Right hindlimb (tissue), 1 donor: ENCODE results near the gene MTHFD1.

Experiments
- DNase-seq: peaks from one replicate; pipeline ENCODE4 v3.0.0-alpha.2; 2018

Gene MTHFD1

GRCh38 chr14:64409126-64409920, 21.2 kb downstream of the MTHFD1 start:
- no peak for DNase-seq

- DNase-seq, result no peak
Observed at GRCh38 chr14:64410084-64410774, 22.1 kb downstream of the MTHFD1 start.

- no peak for DNase-seq
Observed at GRCh38 chr14:64411001-64411400, 22.8 kb downstream of the MTHFD1 start.

GRCh38 chr14:64412237-64412636, 24.1 kb downstream of the MTHFD1 start:
- no peak for DNase-seq

GRCh38 chr14:64416348-64416932, 28.3 kb downstream of the MTHFD1 start:
- no peak for DNase-seq

GRCh38 chr14:64417055-64417770, 29.1 kb downstream of the MTHFD1 start:
- DNase-seq, result no peak

GRCh38 chr14:64417771-64418125, 29.6 kb downstream of the MTHFD1 start:
- no peak for DNase-seq

- DNase-seq, result no peak
Observed at GRCh38 chr14:64419003-64419402, 30.9 kb downstream of the MTHFD1 start.

- DNase-seq, result no peak
Observed at GRCh38 chr14:64421166-64421565, 33.0 kb downstream of the MTHFD1 start.

- no peak for DNase-seq
Observed at GRCh38 chr14:64422005-64422404, 33.9 kb downstream of the MTHFD1 start.

GRCh38 chr14:64422756-64423155, 34.6 kb downstream of the MTHFD1 start:
- DNase-seq, result no peak

GRCh38 chr14:64423987-64424386, 35.8 kb downstream of the MTHFD1 start:
- DNase-seq, result no peak

- DNase-seq, result no peak
Observed at GRCh38 chr14:64434528-64434927, 46.4 kb downstream of the MTHFD1 start.

- no peak for DNase-seq
Observed at GRCh38 chr14:64438181-64438841, 50.2 kb downstream of the MTHFD1 start.

GRCh38 chr14:64439141-64439540, 51.0 kb downstream of the MTHFD1 start:
- no peak for DNase-seq

GRCh38 chr14:64440494-64440893, 52.3 kb downstream of the MTHFD1 start:
- no peak for DNase-seq

- no peak for DNase-seq
Observed at GRCh38 chr14:64442300-64442988, 54.3 kb downstream of the MTHFD1 start.

GRCh38 chr14:64444140-64444539, 56.0 kb downstream of the MTHFD1 start:
- no peak for DNase-seq

GRCh38 chr14:64444984-64445845, 57.1 kb downstream of the MTHFD1 start:
- DNase-seq, result no peak

GRCh38 chr14:64447876-64448670, 59.9 kb downstream of the MTHFD1 start:
- no peak for DNase-seq
